PC-3 (cell line): ENCODE data around the gene NAIF1.

Experiments used
- CTCF ChIP-seq: fragments of 300-600 bp; sonication (generic); conservative IDR thresholded peaks from 2 replicates; pipeline ENCODE4 v1.5.1; 2017; ENCODE audit warnings: antibody characterized with exemption, low read depth, mild to moderate bottlenecking, low read length
- EZH2 ChIP-seq: fragments of 300-600 bp; sonication (generic); IDR thresholded peaks from one replicate; pipeline ENCODE4 v1.6.1; 2017; ENCODE audit warnings: antibody characterized with exemption, mild to moderate bottlenecking, low read length; ENCODE audit not compliant: unreplicated experiment
- EZH2phosphoT487 ChIP-seq: fragments of 300-600 bp; sonication (generic); IDR thresholded peaks from 2 replicates; pipeline ENCODE4 v1.6.1; 2018; ENCODE audit warnings: mild to moderate bottlenecking, antibody characterized with exemption, low read length, borderline replicate concordance

- TF ChIP-seq CTCF (no peak), EZH2 (no peak), EZH2phosphoT487 (no peak)
Observed at GRCh38 chr9:128082151-128082550, 15.0 kb upstream of the NAIF1 start.
